Heart left ventricle (tissue), 13 donors: Measurements from ENCODE around the gene RFX2.

Experiments
- POLR2A ChIP-seq, 2 donors: fragments of 450-650 bp; IDR thresholded peaks; one replicate each; pipeline ENCODE4 v1.6.1; 2017; ENCODE audit warnings: antibody characterized with exemption in 2 of 2, mild to moderate bottlenecking in 2 of 2, moderate library complexity in 2 of 2
- TF ChIP-seq, protein P1 (sequence below), 12 donors: fragments of 200-600 bp; sonication (generic) in 4 of 12; IDR thresholded peaks; one replicate each; pipeline versions ENCODE4 v1.5.0 to v1.8.0; 2018 to 2022; ENCODE audit warnings: antibody characterized with exemption in 12 of 12, mild to moderate bottlenecking in 5 of 12
- donor health status: ischemic (EF 13 %, LVEDD 7.1; RV severe dilation, severe dysfunction).
- donor health status: DM: no; HTN: yes; CAD: no.
- donor health status: DM: no; HTN: no; CAD: no.
- donor health status: ischemic (EF 25% LVEDD 6.9; RV normal size, moderate dysfunction).
- donor health status: ischemic (EF 25% LVEDD 5.7; RV mildly dilated, moderate dysfunction).
- donor health status: ischemic (EF 35%, LVEDD 5.7; RV mildly dilated, moderate dysfunction).
- donor health status: nonischemic (EF 11% LVEDD 7.7; RV severe dilation, severe dysfunction).
- donor health status: DM: yes; HTN: yes; CAD: no.
- donor health status: PGD.
- donor health status: ischemic (EF 29% LVEDD 5.4; RV normal size, mild dysfunction).
- donor health status: nonischemic (EF 23%, LVEDD 6.1; RV moderate dilation, normal function).

DNA sequence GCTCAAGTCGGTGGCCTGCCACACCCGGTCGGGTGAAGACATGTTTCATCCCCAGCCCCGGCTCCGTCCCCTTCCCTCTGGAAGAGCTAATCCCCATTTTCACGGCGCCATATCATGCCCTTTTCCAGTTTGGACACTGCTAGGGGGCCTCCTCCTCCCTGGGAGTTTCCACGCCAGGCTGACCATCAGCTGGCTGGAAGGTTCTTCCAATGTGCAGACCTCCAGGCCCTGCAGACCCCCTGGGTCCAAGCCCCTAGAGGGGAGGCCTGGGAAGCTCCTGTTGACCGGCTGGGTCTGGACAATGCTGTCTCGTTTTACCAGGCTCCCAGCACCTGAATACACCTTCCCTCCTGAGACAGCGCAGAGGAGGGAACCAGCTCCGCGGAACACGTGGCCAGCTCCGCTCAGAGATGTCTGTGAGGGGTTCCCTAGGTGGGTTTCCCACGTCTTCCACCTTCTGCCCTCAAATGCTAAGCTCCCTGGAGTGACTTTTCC is 87.7 kb downstream of the RFX2 start:
- TF ChIP-seq, protein P1, sequence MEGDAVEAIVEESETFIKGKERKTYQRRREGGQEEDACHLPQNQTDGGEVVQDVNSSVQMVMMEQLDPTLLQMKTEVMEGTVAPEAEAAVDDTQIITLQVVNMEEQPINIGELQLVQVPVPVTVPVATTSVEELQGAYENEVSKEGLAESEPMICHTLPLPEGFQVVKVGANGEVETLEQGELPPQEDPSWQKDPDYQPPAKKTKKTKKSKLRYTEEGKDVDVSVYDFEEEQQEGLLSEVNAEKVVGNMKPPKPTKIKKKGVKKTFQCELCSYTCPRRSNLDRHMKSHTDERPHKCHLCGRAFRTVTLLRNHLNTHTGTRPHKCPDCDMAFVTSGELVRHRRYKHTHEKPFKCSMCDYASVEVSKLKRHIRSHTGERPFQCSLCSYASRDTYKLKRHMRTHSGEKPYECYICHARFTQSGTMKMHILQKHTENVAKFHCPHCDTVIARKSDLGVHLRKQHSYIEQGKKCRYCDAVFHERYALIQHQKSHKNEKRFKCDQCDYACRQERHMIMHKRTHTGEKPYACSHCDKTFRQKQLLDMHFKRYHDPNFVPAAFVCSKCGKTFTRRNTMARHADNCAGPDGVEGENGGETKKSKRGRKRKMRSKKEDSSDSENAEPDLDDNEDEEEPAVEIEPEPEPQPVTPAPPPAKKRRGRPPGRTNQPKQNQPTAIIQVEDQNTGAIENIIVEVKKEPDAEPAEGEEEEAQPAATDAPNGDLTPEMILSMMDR (IDR thresholded peaks at IDR 0.05): peak in 3 of 12 donors; percentile 4 to 12 (median 5)
- no peak for TF ChIP-seq POLR2A (IDR thresholded peaks at IDR 0.05)
